ENCODE results near the gene MYL6B. TPM values are rescaled to one million over a fixed set of nuclear protein-coding genes. Genes with fewer than 3 reads are reported as not detected.
A peak's percentile ranks its signal among the peaks of the same experiment; 100 is the strongest.

The MYL6B gene
- total RNA-seq, 4 donors from 2014 or later, result 26.3 to 51.0 (median 37.8) TPM

DNA sequence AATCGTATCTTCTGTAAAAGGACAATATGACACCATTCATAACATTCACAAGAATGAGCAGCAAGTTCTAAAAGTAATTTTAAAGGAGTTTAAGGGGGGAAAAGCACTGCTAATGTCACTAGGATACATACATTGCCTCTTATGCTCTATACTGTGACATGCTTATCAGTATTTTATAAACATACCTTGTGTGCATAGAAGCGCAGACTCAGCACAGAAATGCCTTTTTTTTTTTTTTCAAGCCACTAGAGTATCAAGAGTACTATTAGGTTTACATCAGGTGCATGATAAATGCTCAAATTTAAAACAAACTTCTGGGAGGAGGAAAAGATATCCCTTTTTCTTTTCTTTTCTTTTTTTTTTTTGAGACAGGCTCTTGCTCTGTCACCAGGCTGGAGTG lies 50.5 kb downstream of the MYL6B start:
- 58 to 68% methylated on average over 2 of the region's 2 CpGs for whole genome bisulfite sequencing, 2 donors

DNA sequence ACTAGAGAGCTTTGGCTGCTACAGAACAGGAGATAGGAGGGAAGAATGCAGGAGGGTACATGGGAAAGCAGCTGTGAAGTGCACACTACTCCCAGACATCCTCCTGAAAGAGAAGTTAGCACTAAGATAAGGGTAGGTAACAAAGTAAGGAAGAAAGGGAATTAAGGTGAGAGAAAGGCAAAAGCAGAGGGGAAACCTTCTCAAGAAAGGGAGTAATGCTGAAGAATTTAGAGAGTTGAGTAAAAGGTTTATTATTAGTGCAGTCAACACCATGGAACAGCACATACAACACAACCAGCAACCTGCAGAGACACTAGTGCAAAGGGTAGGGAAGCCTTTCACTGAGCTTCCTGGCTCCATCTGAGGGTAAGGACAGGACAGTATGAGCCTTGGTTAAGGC lies 51.9 kb downstream of the MYL6B start:
- H3K36me3 ChIP-seq, result peaks cover 12 to 55% (median 19%) of the 10 kb centered on the region in 3 donors
- H3K4me3 ChIP-seq, result no peak overlapping the region
- TF ChIP-seq, protein P1, sequence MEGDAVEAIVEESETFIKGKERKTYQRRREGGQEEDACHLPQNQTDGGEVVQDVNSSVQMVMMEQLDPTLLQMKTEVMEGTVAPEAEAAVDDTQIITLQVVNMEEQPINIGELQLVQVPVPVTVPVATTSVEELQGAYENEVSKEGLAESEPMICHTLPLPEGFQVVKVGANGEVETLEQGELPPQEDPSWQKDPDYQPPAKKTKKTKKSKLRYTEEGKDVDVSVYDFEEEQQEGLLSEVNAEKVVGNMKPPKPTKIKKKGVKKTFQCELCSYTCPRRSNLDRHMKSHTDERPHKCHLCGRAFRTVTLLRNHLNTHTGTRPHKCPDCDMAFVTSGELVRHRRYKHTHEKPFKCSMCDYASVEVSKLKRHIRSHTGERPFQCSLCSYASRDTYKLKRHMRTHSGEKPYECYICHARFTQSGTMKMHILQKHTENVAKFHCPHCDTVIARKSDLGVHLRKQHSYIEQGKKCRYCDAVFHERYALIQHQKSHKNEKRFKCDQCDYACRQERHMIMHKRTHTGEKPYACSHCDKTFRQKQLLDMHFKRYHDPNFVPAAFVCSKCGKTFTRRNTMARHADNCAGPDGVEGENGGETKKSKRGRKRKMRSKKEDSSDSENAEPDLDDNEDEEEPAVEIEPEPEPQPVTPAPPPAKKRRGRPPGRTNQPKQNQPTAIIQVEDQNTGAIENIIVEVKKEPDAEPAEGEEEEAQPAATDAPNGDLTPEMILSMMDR (IDR thresholded peaks at IDR 0.05), result no peak
- TF ChIP-seq POLR2A (IDR thresholded peaks at IDR 0.05), result no peak
- H3K27me3 ChIP-seq, result no peaks in the 10 kb centered on the region
- peaks cover 0 to 5% (median 0%) of the 10 kb centered on the region in 3 donors for H3K4me1 ChIP-seq
- H3K27ac ChIP-seq, result no peak overlapping the region
- no peaks in the 10 kb centered on the region for H3K9me3 ChIP-seq
- intact Hi-C loops (cut with DNase I), result no loop called here
- DNase-seq, result no peak

More for the DNA sequence above, 50.5 kb downstream of the MYL6B start:
- no peak for TF ChIP-seq POLR2A (IDR thresholded peaks at IDR 0.05)
- TF ChIP-seq, protein P1 (IDR thresholded peaks at IDR 0.05), result no peak
- H3K9me3 ChIP-seq, result no peaks in the 10 kb centered on the region
- H3K27ac ChIP-seq, result no peak overlapping the region
- intact Hi-C loops (cut with DNase I), result no loop called here
- H3K4me1 ChIP-seq, result peaks cover 0 to 5% (median 0%) of the 10 kb centered on the region in 3 donors
- no peak for DNase-seq
- peaks cover 10 to 40% (median 12%) of the 10 kb centered on the region in 3 donors for H3K36me3 ChIP-seq
- H3K4me3 ChIP-seq, result no peak overlapping the region
- no peaks in the 10 kb centered on the region for H3K27me3 ChIP-seq

DNA sequence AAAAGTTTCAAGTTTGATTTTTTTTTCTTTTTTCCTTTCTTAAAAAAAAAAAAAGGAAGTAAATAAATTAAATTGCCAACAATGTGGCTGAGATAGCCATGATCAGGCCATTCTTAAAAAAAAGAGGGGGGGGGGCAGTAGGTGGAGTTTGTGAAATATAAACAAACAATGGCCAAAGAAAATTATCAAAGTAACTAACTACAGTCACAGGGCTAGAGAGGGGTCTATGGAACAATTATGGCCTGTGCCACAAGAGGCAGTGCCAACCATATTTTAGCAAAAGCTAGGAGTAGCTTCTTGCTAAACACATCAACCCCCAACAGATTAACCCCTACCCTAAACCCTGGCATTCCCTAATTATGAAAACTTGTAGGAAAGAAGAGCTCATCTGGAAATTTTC lies 53.1 kb downstream of the MYL6B start:
- no peak for DNase-seq
- Histone ChIP-seq H3K4me1 (peaks cover 0 to 5% (median 0%) of the 10 kb centered on the region in 3 donors), H3K36me3 (peaks cover 21 to 66% (median 29%) of the 10 kb centered on the region in 3 donors), H3K4me3 (no peak overlapping the region), H3K27me3 (no peaks in the 10 kb centered on the region), H3K27ac (no peak overlapping the region), H3K9me3 (no peaks in the 10 kb centered on the region)
- TF ChIP-seq POLR2A (IDR thresholded peaks at IDR 0.05), result no peak
- TF ChIP-seq, protein P1 (IDR thresholded peaks at IDR 0.05), result peak in 1 of 6 experiments; percentile 4
- intact Hi-C loops (cut with DNase I), result no loop called here

DNA sequence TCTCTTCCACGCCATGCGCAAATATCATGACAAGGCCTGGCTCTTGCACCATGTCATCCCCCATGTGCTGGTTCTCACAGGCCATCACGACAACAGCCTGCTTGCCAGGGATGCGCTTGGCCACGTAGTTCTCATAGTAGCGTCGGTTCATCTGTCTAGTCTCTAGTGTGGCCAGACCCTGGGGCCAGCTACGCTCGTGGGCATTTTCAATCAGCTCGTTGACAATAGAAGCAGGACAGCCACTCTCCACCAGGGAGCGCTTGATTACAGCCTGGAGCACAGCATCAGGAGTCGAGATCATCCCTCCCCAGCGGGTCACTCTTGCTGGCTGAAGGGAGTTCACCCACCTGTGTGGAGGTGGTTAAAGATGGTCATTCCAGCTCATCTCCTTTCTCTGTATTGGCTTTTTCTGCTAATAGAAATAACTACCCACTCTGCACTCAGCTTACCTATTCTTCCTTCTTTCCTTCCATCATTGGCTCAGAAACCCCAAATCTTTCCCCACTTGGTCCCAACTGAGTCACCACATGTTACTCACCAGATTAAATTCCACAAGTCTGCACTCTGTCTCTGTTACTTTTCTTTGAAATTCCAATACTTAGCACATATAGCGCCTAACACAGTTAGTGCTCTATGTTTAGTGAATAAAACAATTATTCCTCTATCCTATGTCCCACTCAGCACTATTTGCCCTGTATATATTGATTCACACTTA lies 54.2 kb downstream of the MYL6B start:
- intact Hi-C loops (cut with DNase I), result no loop called here
- peaks cover 0 to 5% (median 0%) of the 10 kb centered on the region in 3 donors for H3K4me1 ChIP-seq
- peaks cover 21 to 78% (median 39%) of the 10 kb centered on the region in 3 donors for H3K36me3 ChIP-seq
- no peaks in the 10 kb centered on the region for H3K9me3 ChIP-seq
- WGBS, 2 donors, result 57 to 65% methylated on average over 6 to 14 of the region's 14 CpGs
- TF ChIP-seq, protein P1 (IDR thresholded peaks at IDR 0.05), result peak in 5 of 6 experiments; percentile 39 to 66 (median 54)
- TF ChIP-seq POLR2A (IDR thresholded peaks at IDR 0.05), result no peak
- no peak overlapping the region for H3K4me3 ChIP-seq
- no peak overlapping the region for H3K27ac ChIP-seq
- H3K27me3 ChIP-seq, result no peaks in the 10 kb centered on the region
- no peak for DNase-seq

Other genes with a start within 250 kb of the MYL6B start
- gene PYM1, start 224.7 kb upstream of the MYL6B start, total RNA-seq, result 100 to 1,000 TPM in 1 of 4 donors, 10 to 100 TPM in 3; 60.7 to 107 (median 85.0) TPM
- gene DGKA, start 221.4 kb upstream of the MYL6B start, total RNA-seq, result 100 to 1,000 TPM in 3 of 4 donors, 10 to 100 TPM in 1; 95.7 to 209 (median 159) TPM
- 1 to 10 TPM in 1 of 4 donors, under 1 TPM in 3; 0.48 to 3.4 (median 0.67) TPM for gene PMEL, start 186.5 kb upstream of the MYL6B start, total RNA-seq
- gene CDK2, start 185.8 kb upstream of the MYL6B start, total RNA-seq, result 10 to 100 TPM; 11.1 to 22.6 (median 17.0) TPM
- gene RAB5B, start 178.5 kb upstream of the MYL6B start, total RNA-seq, result 10 to 100 TPM; 78.2 to 94.2 (median 86.4) TPM
- gene SUOX, start 155.3 kb upstream of the MYL6B start, total RNA-seq, result 10 to 100 TPM; 16.0 to 30.0 (median 18.5) TPM
- gene IKZF4, start 131.5 kb upstream of the MYL6B start, total RNA-seq, result 1 to 10 TPM; 1.2 to 2.0 (median 1.9) TPM
- gene RPS26, start 110.7 kb upstream of the MYL6B start, total RNA-seq, result 1,000 to 10,000 TPM in 2 of 4 donors, 100 to 1,000 TPM in 2; 381 to 1,639 (median 1,040) TPM
- 100 to 1,000 TPM in 1 of 4 donors, 10 to 100 TPM in 3; 36.0 to 125 (median 82.8) TPM for gene ERBB3, start 72.4 kb upstream of the MYL6B start, total RNA-seq
- gene PA2G4, start 48.0 kb upstream of the MYL6B start, total RNA-seq, result 100 to 1,000 TPM in 3 of 4 donors, 10 to 100 TPM in 1; 89.3 to 206 (median 176) TPM
- gene RPL41, start 36.0 kb upstream of the MYL6B start, total RNA-seq, result 1,000 to 10,000 TPM in 3 of 4 donors, 100 to 1,000 TPM in 1; 966 to 4,641 (median 3,066) TPM
- 1 to 10 TPM; 1.5 to 3.8 (median 2.3) TPM for gene ZC3H10, start 34.3 kb upstream of the MYL6B start, total RNA-seq
- 10 to 100 TPM; 42.6 to 70.8 (median 62.5) TPM for gene ESYT1, start 24.3 kb upstream of the MYL6B start, total RNA-seq
- gene MYL6, start 5.8 kb downstream of the MYL6B start, total RNA-seq, result 1,000 to 10,000 TPM; 1,011 to 2,279 (median 1,490) TPM
- 10 to 100 TPM; 31.7 to 64.9 (median 46.1) TPM for gene SMARCC2, start 36.9 kb downstream of the MYL6B start, total RNA-seq
- gene RNF41, start 69.3 kb downstream of the MYL6B start, total RNA-seq, result 10 to 100 TPM; 21.1 to 42.5 (median 28.6) TPM
- 10 to 100 TPM; 17.2 to 31.0 (median 21.6) TPM for gene NABP2, start 71.8 kb downstream of the MYL6B start, total RNA-seq
- 1 to 10 TPM in 1 of 4 donors, not detected in 3; 1.1 TPM for gene SLC39A5, start 77.5 kb downstream of the MYL6B start, total RNA-seq
- gene ANKRD52, start 105.8 kb downstream of the MYL6B start, total RNA-seq, result 10 to 100 TPM in 3 of 4 donors, 1 to 10 TPM in 1; 9.2 to 15.8 (median 13.9) TPM
- 1 to 10 TPM; 1.6 to 9.5 (median 4.1) TPM for gene COQ10A, start 114.4 kb downstream of the MYL6B start, total RNA-seq
- 100 to 1,000 TPM; 126 to 175 (median 133) TPM for gene CS, start 147.7 kb downstream of the MYL6B start, total RNA-seq
- 10 to 100 TPM; 37.2 to 66.6 (median 55.3) TPM for gene CNPY2, start 163.4 kb downstream of the MYL6B start, total RNA-seq
- 10 to 100 TPM; 10.2 to 35.9 (median 14.9) TPM for gene PAN2, start 181.4 kb downstream of the MYL6B start, total RNA-seq
- gene IL23A, start 186.3 kb downstream of the MYL6B start, total RNA-seq, result 10 to 100 TPM in 1 of 4 donors, 1 to 10 TPM in 2, not detected in 1; 2.6 to 28.6 (median 2.8) TPM
- 10 to 100 TPM; 54.3 to 83.7 (median 62.4) TPM for gene STAT2, start 207.5 kb downstream of the MYL6B start, total RNA-seq
- gene APOF, start 210.3 kb downstream of the MYL6B start, total RNA-seq, result not detected